GM08714 (cell line): ENCODE results near the gene UCHL5.

Experiments used
- H3K4me3 ChIP-seq: fragments of 200-500 bp; sonication (Bioruptor generic); 2 replicates; pipeline ENCODE4 v1.5.1; 2014; ENCODE audit warnings: mild to moderate bottlenecking, low read length, inconsistent platforms
- ZNF274 ChIP-seq: IDR thresholded peaks from 2 replicates; pipeline ENCODE4 v1.6.1; 2012; ENCODE audit warnings: mild to moderate bottlenecking, low read depth, low read length

Gene UCHL5

GRCh38 chr1:192977089-192977706 is 82.0 kb downstream of the UCHL5 start:
- H3K4me3 ChIP-seq: no peak overlapping the region
- TF ChIP-seq ZNF274: no peak

GRCh38 chr1:192976576-192976975 is 82.6 kb downstream of the UCHL5 start:
- no peak for TF ChIP-seq ZNF274
- H3K4me3 ChIP-seq: no peak overlapping the region

GRCh38 chr1:192974701-192975100 is 84.5 kb downstream of the UCHL5 start:
- no peak for TF ChIP-seq ZNF274
- H3K4me3 ChIP-seq: no peak overlapping the region

GRCh38 chr1:192973988-192974387 is 85.2 kb downstream of the UCHL5 start:
- TF ChIP-seq ZNF274: no peak

GRCh38 chr1:192973202-192973601 is 86.0 kb downstream of the UCHL5 start:
- no peak for TF ChIP-seq ZNF274
- no peak overlapping the region for H3K4me3 ChIP-seq

More at GRCh38 chr1:192973988-192974387, 85.2 kb downstream of the UCHL5 start:
- H3K4me3 ChIP-seq: no peak overlapping the region

GRCh38 chr1:192969091-192969490 is 90.1 kb downstream of the UCHL5 start:
- no peak overlapping the region for H3K4me3 ChIP-seq
- TF ChIP-seq ZNF274: no peak

GRCh38 chr1:192968323-192968722 is 90.8 kb downstream of the UCHL5 start:
- TF ChIP-seq ZNF274: no peak

GRCh38 chr1:192967901-192968300 is 91.3 kb downstream of the UCHL5 start:
- H3K4me3 ChIP-seq: no peak overlapping the region
- no peak for TF ChIP-seq ZNF274

More at GRCh38 chr1:192968323-192968722, 90.8 kb downstream of the UCHL5 start:
- H3K4me3 ChIP-seq: no peak overlapping the region

- no peak overlapping the region for H3K4me3 ChIP-seq
- no peak for TF ChIP-seq ZNF274
Measured at GRCh38 chr1:192967211-192967877, 91.8 kb downstream of the UCHL5 start.

- no peak for TF ChIP-seq ZNF274
- H3K4me3 ChIP-seq: no peak overlapping the region
Measured at GRCh38 chr1:192966073-192966472, 93.1 kb downstream of the UCHL5 start.

GRCh38 chr1:192962901-192963300 is 96.3 kb downstream of the UCHL5 start:
- H3K4me3 ChIP-seq: no peak overlapping the region
- no peak for TF ChIP-seq ZNF274
